Measurements from ENCODE around the gene SPOCK2.

GRCh38 chr10:72114706-72115450, 26.5 kb upstream of the SPOCK2 start:
- TF ChIP-seq SIN3A (IDR thresholded peaks at IDR 0.05; ENCODE audit: borderline replicate concordance, insufficient read depth, low read depth, low read length) (no peak), CTCF (IDR thresholded peaks at IDR 0.05) (no peak), REST (IDR thresholded peaks at IDR 0.05; ENCODE audit: insufficient read depth in 1 of 2, low read depth in 2 of 2, low read length in 1 of 2) (no peak), POLR2AphosphoS5 (IDR thresholded peaks at IDR 0.05; ENCODE audit: low read depth, low read length) (no peak)
